Measurements from ENCODE around the gene GPR87.

The GPR87 gene

DNA sequence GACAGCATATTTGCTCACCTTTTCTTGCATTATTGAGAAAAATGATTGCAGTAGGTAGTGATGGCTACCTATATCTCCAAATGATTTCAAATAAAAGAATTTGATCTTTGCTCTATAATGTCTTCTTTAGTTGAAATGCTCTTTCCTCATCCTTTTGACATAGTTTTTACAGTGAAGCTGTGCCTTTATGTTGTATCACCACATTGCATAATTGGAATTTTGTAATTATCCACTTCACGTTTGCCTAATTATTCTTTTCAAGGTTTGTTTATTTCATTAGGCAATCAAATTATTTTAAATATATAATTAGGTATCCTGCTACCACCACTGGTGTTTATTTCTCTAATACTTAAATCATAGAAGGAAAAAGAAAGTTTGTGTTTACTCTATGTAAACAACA, 34.0 kb upstream of the GPR87 start:
- no peak for DNase-seq (ENCODE audit: low read depth in 2 of 2)
- no peak overlapping the region for H3K4me3 ChIP-seq (replicated peaks in 1 of 2; ENCODE audit: low read depth in 2 of 2, low read length in 2 of 2)
- TF ChIP-seq, protein P1, sequence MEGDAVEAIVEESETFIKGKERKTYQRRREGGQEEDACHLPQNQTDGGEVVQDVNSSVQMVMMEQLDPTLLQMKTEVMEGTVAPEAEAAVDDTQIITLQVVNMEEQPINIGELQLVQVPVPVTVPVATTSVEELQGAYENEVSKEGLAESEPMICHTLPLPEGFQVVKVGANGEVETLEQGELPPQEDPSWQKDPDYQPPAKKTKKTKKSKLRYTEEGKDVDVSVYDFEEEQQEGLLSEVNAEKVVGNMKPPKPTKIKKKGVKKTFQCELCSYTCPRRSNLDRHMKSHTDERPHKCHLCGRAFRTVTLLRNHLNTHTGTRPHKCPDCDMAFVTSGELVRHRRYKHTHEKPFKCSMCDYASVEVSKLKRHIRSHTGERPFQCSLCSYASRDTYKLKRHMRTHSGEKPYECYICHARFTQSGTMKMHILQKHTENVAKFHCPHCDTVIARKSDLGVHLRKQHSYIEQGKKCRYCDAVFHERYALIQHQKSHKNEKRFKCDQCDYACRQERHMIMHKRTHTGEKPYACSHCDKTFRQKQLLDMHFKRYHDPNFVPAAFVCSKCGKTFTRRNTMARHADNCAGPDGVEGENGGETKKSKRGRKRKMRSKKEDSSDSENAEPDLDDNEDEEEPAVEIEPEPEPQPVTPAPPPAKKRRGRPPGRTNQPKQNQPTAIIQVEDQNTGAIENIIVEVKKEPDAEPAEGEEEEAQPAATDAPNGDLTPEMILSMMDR (IDR thresholded peaks at IDR 0.05; ENCODE audit: low read depth, low read length) = no peak

DNA sequence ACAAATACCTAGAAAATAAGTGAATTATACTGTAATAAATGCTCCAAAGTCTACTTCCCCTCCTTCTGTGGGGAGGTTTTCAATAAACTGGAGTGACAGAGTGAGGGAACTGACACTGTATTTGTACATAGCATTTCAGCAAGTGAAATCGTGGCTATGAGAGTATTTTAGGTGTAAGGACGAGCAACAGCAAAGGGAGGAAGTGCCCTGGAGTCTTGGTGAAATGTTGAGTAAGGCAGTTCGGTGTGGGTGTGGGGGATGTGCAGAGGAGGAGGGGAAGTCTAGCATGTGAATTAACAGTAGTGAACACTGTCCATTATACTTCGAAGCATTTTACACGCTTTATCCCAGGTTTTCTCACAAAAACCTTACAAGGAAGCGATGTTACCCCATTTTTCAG, 30.8 kb upstream of the GPR87 start:
- H3K4me3 ChIP-seq (replicated peaks in 1 of 2; ENCODE audit: low read depth in 2 of 2, low read length in 2 of 2) = no peak overlapping the region
- TF ChIP-seq, protein P1 (IDR thresholded peaks at IDR 0.05; ENCODE audit: low read depth, low read length) = no peak
- no peak for DNase-seq (ENCODE audit: low read depth in 2 of 2)

DNA sequence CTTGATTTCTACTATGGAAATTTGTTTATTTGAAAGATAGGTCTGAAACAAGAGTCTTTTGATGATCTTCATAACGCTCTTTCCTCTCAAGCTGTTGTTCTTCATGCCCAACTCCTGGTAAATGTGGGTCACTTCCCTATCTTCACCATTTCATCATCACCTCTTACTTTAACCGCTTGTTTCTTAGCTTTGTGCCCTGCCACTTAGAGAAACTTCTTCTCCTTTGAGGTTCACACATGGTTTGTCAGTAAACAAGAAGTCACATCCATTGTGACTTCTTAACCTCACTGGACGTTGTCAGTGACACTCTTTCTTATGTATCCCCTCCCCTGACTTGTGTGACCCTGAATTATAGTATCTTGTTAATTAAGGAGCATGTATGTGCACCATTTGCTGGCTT, 29.7 kb upstream of the GPR87 start:
- DNase-seq (ENCODE audit: low read depth in 2 of 2) = no peak
- no peak overlapping the region for H3K4me3 ChIP-seq (replicated peaks in 1 of 2; ENCODE audit: low read depth in 2 of 2, low read length in 2 of 2)
- TF ChIP-seq, protein P1 (IDR thresholded peaks at IDR 0.05; ENCODE audit: low read depth, low read length) = no peak

DNA sequence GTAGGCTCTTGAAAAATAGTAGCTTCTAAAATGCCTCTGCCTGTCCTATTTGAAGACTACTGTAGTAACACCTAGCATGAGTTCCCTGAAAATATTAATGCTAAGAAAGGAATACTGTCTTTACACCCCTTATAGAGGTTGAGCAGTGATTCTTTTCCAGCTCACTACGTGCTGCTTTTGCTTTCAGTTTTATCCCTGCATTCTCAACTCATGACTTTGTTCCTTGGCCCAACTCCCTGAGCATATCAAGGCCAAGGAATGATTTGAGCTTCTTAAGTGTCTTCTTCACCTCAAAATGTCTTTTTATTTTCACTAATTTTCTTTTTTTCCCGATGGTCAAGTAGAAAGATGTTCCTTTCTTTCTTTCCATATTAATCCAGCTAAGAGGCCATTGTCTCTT, 29.2 kb upstream of the GPR87 start:
- TF ChIP-seq, protein P1 (IDR thresholded peaks at IDR 0.05; ENCODE audit: low read depth, low read length) = no peak
- DNase-seq (ENCODE audit: low read depth in 2 of 2) = peak; percentile 69 to 70
- no peak overlapping the region for H3K4me3 ChIP-seq (replicated peaks in 1 of 2; ENCODE audit: low read depth in 2 of 2, low read length in 2 of 2)

DNA sequence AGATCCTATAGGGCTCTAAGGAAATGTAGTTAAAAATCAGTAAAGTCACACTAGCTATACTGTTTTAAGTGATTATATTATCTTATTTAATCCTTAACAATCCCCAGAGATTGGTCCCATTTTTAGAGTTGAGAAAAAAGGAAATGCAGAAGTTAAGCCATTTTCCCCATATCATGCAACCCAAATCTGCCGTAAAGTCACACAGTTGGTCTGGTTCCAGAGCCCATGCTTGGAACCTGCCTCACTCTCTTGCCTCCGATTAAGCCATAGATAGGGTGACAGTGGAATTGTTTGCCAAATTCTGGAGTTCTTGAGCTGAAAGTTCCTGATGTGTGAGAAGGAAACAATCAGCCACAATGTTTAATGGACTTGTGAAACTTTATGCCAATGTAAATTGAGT, 15.1 kb upstream of the GPR87 start:
- TF ChIP-seq, protein P1 (IDR thresholded peaks at IDR 0.05; ENCODE audit: low read depth, low read length) = no peak
- no peak for DNase-seq (ENCODE audit: low read depth in 2 of 2)
- H3K4me3 ChIP-seq (replicated peaks in 1 of 2; ENCODE audit: low read depth in 2 of 2, low read length in 2 of 2) = no peak overlapping the region

DNA sequence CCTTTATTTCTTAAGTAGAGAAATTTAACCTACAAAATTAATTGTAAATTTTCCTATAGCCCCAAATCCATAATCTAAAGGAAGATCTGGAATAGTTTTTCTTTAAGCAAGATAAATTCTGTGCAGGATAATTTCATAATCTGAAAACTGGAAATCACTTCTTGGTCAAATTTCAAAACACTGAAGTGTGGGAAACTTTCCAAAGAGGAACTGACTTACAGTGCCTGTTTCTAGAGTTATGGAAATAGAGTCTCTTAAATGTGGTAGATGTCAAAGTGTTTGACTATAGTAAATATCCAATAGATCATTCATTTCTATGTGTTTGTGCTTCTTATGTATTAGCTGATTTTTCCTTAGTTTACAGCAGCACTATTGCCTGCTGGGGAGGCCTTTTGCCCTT, 14.3 kb upstream of the GPR87 start:
- DNase-seq (ENCODE audit: low read depth in 2 of 2) = peak in 1 of 2 donors; percentile 51
- no peak overlapping the region for H3K4me3 ChIP-seq (replicated peaks in 1 of 2; ENCODE audit: low read depth in 2 of 2, low read length in 2 of 2)
- TF ChIP-seq, protein P1 (IDR thresholded peaks at IDR 0.05; ENCODE audit: low read depth, low read length) = no peak

DNA sequence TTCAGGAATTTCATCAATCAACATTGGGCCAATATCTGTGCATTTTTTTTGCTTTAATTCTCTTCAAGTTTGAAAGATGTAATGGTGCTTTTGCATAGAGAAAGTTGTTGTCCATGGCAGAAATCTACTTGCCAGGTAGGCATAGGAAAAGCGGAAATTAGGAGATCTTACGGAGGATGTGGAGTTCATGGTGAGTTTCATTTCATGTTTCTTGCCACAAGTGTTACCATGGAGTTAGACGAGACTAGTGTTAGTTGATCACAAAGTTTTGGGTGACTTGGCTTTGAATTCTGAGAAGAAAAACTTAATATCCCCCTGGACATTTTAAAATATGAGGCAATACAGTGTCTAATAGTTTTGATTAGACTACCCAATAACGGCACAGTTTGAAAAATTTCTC, 13.8 kb upstream of the GPR87 start:
- TF ChIP-seq, protein P1 (IDR thresholded peaks at IDR 0.05; ENCODE audit: low read depth, low read length) = no peak
- DNase-seq (ENCODE audit: low read depth in 2 of 2) = no peak
- no peak overlapping the region for H3K4me3 ChIP-seq (replicated peaks in 1 of 2; ENCODE audit: low read depth in 2 of 2, low read length in 2 of 2)

Data from cardiac fibroblast (primary cell).